MCF 10A (cell line): ENCODE measurements around the gene RBFOX2. TPM values are rescaled to one million over a fixed set of nuclear protein-coding genes. Genes with fewer than 3 reads are reported as not detected.
A peak's percentile ranks its signal among the peaks of the same experiment; 100 is the strongest.

Experiments used
- BruUV-seq: library from RNA; stranded (reverse); fragments of 400-500 nt; replicated peaks from 2 replicates; lab custom pipeline; 2021; lab: Mats Ljungman, UMichigan
- CTCF ChIA-PET: fragments of 300-600 bp; sonication (Branson Sonifier 250); formaldehyde crosslinking; extraction: SDS; loops from one replicate; lab custom pipeline; 2021; ENCODE audit warnings: antibody characterized with exemption, inconsistent platforms; lab: Yijun Ruan, JAX
- POLR2A ChIA-PET: fragments of 300-600, 350-650 bp; sonication (Branson Sonifier 250); formaldehyde crosslinking; extraction: SDS; loops from one replicate; lab custom pipeline; 2020; ENCODE audit warnings: antibody characterized with exemption, inconsistent platforms; lab: Yijun Ruan, JAX
- DNase-seq: peaks from one replicate; pipeline ENCODE4 v3.0.0-alpha.2; 2018; ENCODE audit not compliant: unreplicated experiment
- H3K27ac Mint-ChIP-seq: one replicate; pipeline ENCODE4 v1.8.0; 2022; ENCODE audit warnings: mild to moderate bottlenecking, low read depth, mixed read lengths; ENCODE audit not compliant: unreplicated experiment
- H3K27me3 Mint-ChIP-seq: one replicate; pipeline ENCODE4 v1.8.0; 2022; ENCODE audit warnings: mixed read lengths; ENCODE audit not compliant: insufficient read depth, unreplicated experiment
- H3K36me3 Mint-ChIP-seq: one replicate; pipeline ENCODE4 v1.8.0; 2022; ENCODE audit warnings: mild to moderate bottlenecking, moderate library complexity, mixed read lengths; ENCODE audit not compliant: insufficient read depth, unreplicated experiment
- H3K4me1 Mint-ChIP-seq: one replicate; pipeline ENCODE4 v1.8.0; 2022; ENCODE audit warnings: mixed read lengths; ENCODE audit not compliant: insufficient read depth, unreplicated experiment
- H3K4me3 Mint-ChIP-seq: one replicate; pipeline ENCODE4 v1.8.0; 2022; ENCODE audit warnings: mild to moderate bottlenecking, moderate library complexity, mixed read lengths; ENCODE audit not compliant: unreplicated experiment
- H3K9me3 Mint-ChIP-seq: one replicate; pipeline ENCODE4 v1.8.0; 2022; ENCODE audit warnings: mixed read lengths; ENCODE audit not compliant: unreplicated experiment
- intact Hi-C: fragments of 100-400 bp; cut with micrococcal nuclease; formaldehyde crosslinking; loops from 2 replicates; pipeline ENCODE4 v1.14.1; 2022
- total RNA-seq: library from RNA; stranded (reverse); gene quantifications from 2 replicates; pipeline ENCODE4 v1.2.3, GENCODE V29; 2022
- TF ChIP-seq, protein P1 (sequence below): fragments of 200-600 bp; IDR thresholded peaks from one replicate; pipeline ENCODE4 v1.8.0; 2022; ENCODE audit warnings: antibody characterized with exemption, mild to moderate bottlenecking; ENCODE audit not compliant: unreplicated experiment

RBFOX2 gene
- total RNA-seq, 1 experiment from 2014 or later: 89.4 TPM

DNA sequence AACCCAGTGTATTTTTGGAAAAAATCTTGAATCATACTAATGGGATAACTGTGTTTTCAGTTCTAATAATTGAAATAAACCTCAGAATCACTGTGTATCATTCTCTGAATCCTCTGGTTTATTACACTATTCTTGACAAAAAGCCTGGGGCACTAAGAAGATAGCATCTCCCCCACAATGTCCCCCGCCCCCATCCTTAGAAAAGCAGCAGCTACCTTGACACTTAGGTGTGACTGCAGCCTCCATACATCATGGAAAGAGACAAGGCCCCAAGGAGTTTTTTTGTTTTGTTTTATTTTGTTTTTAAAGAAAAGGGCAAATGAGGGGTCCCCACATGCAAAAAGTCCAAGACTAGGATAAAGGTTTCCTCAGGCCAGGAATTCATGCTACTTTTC is 186.1 kb downstream of the RBFOX2 start:
- Mint-ChIP-seq H3K27ac (peak overlapping the region; percentile 4), H3K4me3 (no peak overlapping the region), H3K27me3 (no peaks in the 10 kb centered on the region), H3K36me3 (no peaks in the 10 kb centered on the region), H3K9me3 (no peaks in the 10 kb centered on the region), H3K4me1 (peaks cover 37% of the 10 kb centered on the region)
- ChIA-PET POLR2A (interaction anchor here (9.2 to 9.9 kb wide), 2 partner anchors 53 to 72 kb away, joined by 155 to 247 read pairs; no protein-coding TSS in a partner anchor), CTCF (interaction anchor here (0.6 to 1.5 kb wide), 11 partner anchors 12 to 215 kb away, joined by 3 to 5 read pairs (median 3); partner anchors contain the start of gene APOL6)
- BruUV-seq: no TSS peak
- DNase-seq: no peak
- TF ChIP-seq, protein P1, sequence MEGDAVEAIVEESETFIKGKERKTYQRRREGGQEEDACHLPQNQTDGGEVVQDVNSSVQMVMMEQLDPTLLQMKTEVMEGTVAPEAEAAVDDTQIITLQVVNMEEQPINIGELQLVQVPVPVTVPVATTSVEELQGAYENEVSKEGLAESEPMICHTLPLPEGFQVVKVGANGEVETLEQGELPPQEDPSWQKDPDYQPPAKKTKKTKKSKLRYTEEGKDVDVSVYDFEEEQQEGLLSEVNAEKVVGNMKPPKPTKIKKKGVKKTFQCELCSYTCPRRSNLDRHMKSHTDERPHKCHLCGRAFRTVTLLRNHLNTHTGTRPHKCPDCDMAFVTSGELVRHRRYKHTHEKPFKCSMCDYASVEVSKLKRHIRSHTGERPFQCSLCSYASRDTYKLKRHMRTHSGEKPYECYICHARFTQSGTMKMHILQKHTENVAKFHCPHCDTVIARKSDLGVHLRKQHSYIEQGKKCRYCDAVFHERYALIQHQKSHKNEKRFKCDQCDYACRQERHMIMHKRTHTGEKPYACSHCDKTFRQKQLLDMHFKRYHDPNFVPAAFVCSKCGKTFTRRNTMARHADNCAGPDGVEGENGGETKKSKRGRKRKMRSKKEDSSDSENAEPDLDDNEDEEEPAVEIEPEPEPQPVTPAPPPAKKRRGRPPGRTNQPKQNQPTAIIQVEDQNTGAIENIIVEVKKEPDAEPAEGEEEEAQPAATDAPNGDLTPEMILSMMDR: no peak
- intact Hi-C loops: loop anchor here (5.0 kb wide), 1 partner anchor 225 kb away; no protein-coding TSS in a partner anchor

GRCh38 chr22:35841907-35842518 is 186.6 kb downstream of the RBFOX2 start:
- Mint-ChIP-seq H3K27ac (no peak overlapping the region), H3K27me3 (no peaks in the 10 kb centered on the region), H3K4me1 (peaks cover 42% of the 10 kb centered on the region), H3K9me3 (no peaks in the 10 kb centered on the region), H3K4me3 (no peak overlapping the region), H3K36me3 (no peaks in the 10 kb centered on the region)
- BruUV-seq: no TSS peak
- no peak for DNase-seq
- intact Hi-C loops: loop anchor here (5.0 kb wide), 1 partner anchor 225 kb away; no protein-coding TSS in a partner anchor
- TF ChIP-seq, protein P1: no peak
- ChIA-PET CTCF (interaction anchor here (0.6 to 3.8 kb wide), 10 partner anchors 13 to 214 kb away, joined by 3 to 27 read pairs (median 4); partner anchors contain the start of gene APOL6), POLR2A (interaction anchor here (0.8 to 9.9 kb wide), 5 partner anchors 53 to 466 kb away, joined by 3 to 247 read pairs (median 4); no protein-coding TSS in a partner anchor)

DNA sequence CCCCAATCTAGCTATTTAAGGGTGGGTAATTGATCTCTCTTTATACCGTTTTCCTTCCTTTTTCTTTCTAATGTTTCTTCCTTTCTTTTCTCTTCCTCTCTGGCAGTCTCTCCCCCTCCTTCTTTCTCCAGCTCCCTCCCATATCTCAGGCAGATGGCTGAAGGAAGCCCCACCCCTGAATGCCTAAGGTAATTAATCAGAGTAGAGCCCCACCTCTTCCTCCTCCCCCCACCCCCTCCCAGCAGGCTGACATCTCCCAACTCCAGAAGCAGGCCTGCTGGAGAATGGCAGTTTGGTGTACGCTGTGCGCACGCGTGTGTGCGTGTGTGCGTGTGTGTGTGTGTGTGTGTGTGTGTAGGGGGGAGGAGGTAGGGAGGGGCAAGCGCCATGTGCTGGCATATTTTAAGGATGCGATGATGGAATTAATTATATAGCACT is 188.3 kb downstream of the RBFOX2 start:
- Mint-ChIP-seq H3K27ac (peak overlapping the region; percentile 83), H3K4me3 (peak overlapping the region; percentile 84), H3K27me3 (no peaks in the 10 kb centered on the region), H3K4me1 (peaks cover 55% of the 10 kb centered on the region), H3K36me3 (no peaks in the 10 kb centered on the region), H3K9me3 (no peaks in the 10 kb centered on the region)
- TF ChIP-seq, protein P1: no peak
- BruUV-seq: no TSS peak
- intact Hi-C loops: loop anchor here (1.0 to 5.0 kb wide), 3 partner anchors 75 to 227 kb away; no protein-coding TSS in a partner anchor
- POLR2A ChIA-PET: interaction anchor here (0.7 to 9.9 kb wide), 25 partner anchors 8 to 530 kb away, joined by 3 to 247 read pairs (median 4); partner anchors contain the start of gene APOL6
- CTCF ChIA-PET: interaction anchor here (0.6 to 3.8 kb wide), 15 partner anchors 20 to 1339 kb away, joined by 3 to 27 read pairs (median 4); no protein-coding TSS in a partner anchor
- peak; percentile 97 for DNase-seq

DNA sequence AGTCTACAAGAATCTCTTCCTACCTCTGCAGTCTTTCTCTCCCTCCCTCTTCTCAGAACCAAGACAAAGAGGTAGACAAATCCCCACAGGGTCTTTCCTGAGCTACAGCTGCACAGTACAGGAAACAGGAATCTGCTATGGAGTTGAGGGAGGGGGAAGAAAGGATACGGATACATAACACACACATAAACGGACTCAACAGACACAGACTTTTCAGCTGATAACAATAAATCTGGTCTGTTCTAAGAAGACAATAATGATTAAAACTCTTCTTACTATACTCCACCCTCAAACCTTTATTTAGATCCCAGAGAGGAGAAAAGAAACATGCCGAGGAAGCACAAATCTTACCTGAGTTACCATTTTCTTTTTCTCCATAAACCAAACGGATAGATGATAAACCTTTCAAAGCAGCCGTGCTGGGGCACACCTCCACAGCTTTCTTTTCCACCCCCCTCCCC is 188.8 kb downstream of the RBFOX2 start:
- ChIA-PET POLR2A (interaction anchor here (0.7 to 9.9 kb wide), 24 partner anchors 9 to 530 kb away, joined by 3 to 247 read pairs (median 4); partner anchors contain the start of gene APOL6), CTCF (interaction anchor here (0.7 to 3.8 kb wide), 12 partner anchors 20 to 411 kb away, joined by 3 to 27 read pairs (median 4); no protein-coding TSS in a partner anchor)
- TF ChIP-seq, protein P1: no peak
- Mint-ChIP-seq H3K27ac (peak overlapping the region; percentile 83), H3K4me1 (peaks cover 59% of the 10 kb centered on the region), H3K36me3 (no peaks in the 10 kb centered on the region), H3K27me3 (no peaks in the 10 kb centered on the region), H3K4me3 (peak overlapping the region; percentile 84), H3K9me3 (no peaks in the 10 kb centered on the region)
- DNase-seq: peak; percentile 40
- no TSS peak for BruUV-seq
- intact Hi-C loops: loop anchor here (1.0 to 5.0 kb wide), 7 partner anchors 55 to 282 kb away; no protein-coding TSS in a partner anchor
